HL-60/S4 treated with retinoic acid at 250 ng/mL for 4 days and 3 days (cell line): ENCODE results near the gene CPN2.

Experiments used
- in situ Hi-C: fragments of 300-500 bp; cut with MboI; formaldehyde crosslinking; loops from 2 replicates; pipeline ENCODE4 v1.7.0; 2022; ENCODE audit warnings: low sequenced_read_pairs

Gene CPN2

DNA sequence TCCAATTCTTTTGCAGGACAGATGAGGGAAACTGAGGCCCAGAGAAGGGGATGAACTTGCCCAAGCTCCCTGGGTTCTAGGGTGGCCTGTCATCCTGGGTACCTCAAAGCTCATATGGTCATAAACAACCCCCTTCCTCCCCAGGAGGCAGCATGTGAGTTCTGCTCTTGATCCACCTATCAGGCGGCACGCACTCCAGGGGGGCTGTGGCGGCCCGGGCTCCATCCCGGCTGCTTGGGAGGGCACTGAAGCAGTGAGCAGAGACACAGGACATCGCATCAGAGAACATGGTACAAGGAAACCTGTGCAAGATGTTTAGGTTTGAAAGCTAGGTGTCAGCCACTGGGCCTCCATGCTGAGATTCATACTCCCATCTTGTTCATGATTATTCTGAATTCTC, 34.2 kb downstream of the CPN2 start:
- in situ Hi-C loops: loop anchor here (10.0 kb wide), 1 partner anchor 662 kb away; no protein-coding TSS in a partner anchor

DNA sequence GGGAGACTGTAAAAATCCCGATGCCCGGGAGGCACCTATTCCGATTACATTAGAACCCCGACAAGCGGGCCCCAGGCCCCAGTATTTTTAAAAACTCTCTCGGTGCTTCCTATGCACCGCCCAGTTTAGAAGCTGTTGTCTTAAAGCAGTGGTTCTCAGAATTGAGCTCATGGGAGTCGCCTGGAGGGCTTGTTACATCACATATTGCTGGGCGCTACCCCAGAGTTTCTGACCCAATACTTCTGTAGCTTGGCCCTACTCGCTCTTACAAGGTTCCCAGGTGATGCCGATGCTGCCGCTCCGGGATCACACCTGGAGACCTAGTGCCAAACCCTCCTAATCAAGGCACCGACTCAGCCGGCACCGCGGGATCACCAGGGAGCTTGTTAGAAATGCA, 35.2 kb downstream of the CPN2 start:
- in situ Hi-C loops: loop anchor here (10.0 kb wide), 1 partner anchor 661 kb away; no protein-coding TSS in a partner anchor

DNA sequence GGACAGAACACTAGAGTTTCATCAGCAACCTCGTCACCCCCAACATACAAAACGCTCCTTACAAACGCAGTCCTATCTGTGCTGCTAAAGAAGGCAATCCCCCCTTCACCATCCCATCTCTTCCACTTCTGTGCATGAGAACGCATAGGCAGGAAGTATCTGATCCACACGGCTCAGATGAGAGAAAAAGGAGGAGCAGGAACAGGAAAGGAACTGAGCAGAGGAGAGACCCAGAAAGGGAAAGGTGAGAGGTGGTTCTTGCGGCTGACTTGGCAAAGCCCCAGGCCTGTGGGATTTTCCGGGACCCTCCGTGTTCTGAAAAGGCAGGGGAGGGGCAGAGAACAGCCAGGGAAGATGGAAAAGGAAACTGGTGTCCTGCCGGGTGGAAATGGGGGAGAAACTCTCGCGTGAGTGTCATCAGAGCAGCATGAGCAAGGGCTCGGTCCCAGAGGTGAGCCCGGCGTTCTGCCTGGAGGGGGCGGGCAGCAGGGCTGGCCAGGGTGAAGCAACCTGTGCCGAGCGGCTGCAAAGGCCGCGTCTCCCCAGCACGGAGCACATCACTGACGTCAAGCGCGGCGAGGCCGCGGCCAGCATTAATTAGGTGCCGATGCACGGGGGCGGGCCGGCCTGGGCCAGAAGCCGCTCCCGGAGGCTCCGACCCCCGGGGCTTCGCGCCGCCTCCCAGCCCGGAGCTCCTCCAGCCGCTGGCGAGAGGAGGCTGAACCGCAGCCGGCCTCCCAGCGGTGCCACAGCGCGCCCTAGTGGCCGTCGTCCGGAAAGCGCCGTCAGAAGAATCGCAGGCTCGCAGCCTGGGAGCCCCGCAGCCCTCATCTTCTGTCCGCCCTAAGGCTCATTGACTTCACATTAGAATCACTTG, 35.8 kb downstream of the CPN2 start:
- in situ Hi-C loops: loop anchor here (10.0 kb wide), 1 partner anchor 661 kb away; no protein-coding TSS in a partner anchor

DNA sequence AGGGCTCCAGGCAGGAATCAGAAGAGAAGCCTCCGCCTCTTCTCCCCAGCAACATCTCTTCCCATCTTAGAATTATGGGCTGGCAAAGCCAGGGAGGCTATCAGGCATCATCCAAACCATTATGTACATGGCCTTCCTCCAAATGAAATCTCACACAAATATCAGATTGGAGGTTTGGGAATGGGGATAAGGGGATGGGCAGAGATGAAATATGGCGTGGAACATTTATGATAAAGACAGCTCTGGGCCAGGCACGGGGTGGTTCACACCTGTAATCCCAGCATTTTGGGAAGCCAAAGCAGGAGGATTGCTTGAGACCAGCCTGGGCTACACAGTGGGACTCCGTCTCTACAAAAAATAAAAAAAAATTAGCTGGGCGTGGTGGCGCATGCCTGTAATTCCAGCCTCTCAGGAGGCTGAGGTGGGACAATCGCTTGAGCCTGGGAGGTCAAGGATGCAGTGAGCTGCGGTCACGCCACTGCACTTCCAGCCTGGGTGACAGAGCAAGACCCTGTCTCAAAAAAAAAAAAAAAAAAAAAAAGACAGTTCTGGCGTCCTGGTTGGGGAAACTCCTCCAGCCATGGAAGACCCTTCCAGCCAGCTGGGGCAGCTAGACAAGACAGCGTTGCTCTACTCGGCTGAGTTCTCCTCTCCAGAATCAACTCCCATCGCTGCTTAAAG, 36.6 kb downstream of the CPN2 start:
- in situ Hi-C loops: loop anchor here (10.0 kb wide), 1 partner anchor 660 kb away; no protein-coding TSS in a partner anchor

DNA sequence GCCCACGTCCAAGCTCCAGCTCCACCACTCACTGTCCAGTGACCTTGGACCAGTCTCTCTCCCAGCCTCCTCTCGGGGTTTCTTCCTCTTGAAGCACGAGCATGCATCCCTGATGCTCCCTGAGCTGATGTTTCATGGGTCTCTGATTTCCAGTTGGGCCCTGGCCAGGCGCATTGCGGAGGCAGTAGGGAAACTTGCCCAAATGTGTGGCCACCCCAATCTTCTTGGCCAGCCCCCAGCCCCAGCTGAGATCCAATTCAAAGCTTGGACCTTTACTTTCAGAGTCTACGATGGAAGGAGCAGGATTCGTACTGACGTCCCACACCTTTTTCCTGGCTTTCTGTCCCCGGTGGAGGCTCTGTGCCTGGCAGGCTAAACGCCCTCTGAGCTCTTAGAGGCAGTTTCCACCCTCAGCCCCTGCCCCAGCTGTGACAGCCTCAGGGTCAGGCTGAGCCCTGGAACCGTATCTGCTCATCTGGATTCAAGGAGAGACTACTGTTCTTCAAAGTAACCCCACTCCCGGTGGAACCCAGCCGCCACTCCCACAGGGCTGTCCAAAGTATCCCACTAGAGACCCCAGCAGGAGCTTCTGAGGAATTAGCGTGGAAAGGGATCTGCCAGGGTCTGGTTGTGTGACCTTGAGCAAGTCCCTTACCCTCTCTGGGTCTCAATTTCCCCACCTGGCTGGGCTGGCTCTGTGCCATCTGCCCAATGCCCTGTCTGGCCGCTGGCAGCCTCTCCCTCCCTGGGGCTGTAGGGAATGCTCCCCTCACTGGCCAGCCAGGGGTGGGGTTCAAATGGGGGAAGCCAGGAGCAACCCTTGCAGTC, 37.4 kb downstream of the CPN2 start:
- in situ Hi-C loops: loop anchor here (10.0 kb wide), 1 partner anchor 659 kb away; no protein-coding TSS in a partner anchor

DNA sequence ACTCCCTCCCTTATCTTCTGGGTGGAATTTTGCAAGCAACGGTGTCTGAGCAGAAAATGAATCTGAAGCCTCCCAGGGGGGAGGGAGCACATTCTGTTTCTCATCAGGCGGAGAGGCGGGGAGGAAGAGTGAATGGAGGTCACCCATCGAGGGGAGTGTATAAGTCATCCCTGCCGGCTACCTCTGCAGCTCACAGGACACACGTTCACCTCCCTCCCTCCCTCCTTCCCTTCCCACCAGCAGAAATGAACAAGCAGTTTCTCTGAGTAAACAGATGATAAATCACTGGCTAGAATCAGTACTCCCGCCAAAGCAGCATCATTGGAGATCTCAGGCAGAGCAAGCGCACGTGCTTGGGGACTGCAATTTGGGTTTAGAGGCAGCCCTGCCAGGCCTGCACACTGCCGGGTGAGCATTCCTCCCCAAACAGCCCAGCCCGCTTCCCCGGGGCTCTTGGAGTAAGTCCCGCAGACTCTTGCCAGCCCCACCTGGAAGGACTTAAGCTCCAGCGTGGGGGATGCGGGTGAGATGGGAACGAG, 38.3 kb downstream of the CPN2 start:
- in situ Hi-C loops: loop anchor here (10.0 kb wide), 1 partner anchor 658 kb away; no protein-coding TSS in a partner anchor

DNA sequence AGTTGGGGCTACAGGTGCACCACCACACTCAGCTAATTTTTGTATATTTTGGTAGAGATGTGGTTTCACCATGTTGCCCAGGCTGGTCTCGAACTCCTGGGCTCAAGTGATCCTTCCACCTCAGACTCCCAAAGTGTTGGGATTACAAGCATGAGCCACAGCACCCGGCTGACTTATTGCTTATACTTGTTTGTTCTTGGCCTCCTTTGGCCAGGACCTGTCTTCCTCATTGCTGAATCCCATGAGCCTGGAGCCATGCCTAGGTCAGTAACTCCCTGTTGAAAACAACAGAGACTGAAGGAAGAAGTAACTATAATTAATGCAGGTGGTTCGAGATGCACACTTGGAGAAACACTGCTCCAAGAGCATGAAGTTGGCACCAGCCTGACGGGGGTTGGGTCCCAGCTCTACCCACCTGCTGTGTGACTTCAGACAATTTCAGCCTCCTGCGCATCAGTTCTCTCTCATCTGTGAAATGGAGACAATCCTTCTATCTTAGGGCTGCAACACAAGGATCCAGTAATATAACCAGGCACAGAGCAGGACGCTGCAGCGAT, 38.9 kb downstream of the CPN2 start:
- in situ Hi-C loops: loop anchor here (10.0 kb wide), 1 partner anchor 657 kb away; no protein-coding TSS in a partner anchor

DNA sequence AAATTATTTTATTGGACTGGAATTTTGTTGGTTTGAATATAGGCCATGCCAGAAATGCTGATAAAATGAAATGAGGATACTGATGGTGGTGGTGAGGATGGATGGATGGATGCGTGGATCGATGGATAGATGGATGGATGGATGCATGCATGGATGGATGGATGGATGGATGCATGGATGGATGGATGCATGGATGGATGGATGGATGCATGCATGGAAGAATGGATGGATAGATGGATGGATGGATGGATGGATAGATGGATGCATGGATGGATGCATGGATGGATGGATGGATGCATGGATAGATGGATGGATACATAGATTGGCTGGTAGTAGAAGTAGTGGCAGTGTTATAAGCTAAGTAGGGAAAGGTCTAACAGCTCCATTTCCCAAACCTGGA, 40.1 kb downstream of the CPN2 start:
- in situ Hi-C loops: loop anchor here (10.0 kb wide), 1 partner anchor 656 kb away; no protein-coding TSS in a partner anchor

DNA sequence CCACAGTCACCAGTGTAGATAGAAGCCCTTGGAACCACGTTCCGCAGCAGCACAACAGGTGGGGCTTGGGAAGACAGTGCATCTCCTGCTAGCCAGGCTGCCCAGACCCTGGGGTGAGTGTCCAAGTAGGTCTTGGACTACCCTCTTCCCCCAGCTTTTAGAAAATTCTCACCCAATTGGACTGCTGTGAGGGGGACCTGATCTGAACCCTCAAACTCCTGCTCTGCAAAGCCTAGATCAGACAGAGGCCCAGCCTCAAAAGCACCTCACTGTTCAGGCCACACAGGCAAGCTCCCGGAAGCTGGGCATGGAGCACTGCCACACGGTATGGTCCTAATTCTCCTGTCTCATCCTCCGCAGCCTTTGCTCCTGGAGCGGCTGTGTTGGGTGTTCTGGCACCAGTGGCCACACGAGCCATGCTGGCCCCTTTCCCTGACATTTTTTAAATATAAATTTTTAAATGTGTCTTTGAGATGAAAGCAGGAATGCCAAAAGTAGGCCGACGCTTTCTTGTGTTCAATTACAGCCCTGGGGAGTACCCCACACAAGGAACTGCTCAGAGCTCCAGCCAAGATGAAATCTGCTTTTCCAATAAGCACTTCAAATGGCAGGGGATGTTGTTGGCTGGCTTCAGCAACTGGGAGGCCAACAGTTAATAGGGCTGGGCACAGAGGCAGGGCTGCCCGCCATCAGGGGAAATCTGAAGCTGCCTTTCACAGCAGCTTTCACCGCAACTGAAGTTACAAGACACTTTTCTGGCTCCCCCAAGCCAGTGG, 40.9 kb downstream of the CPN2 start:
- in situ Hi-C loops: loop anchor here (10.0 kb wide), 1 partner anchor 655 kb away; no protein-coding TSS in a partner anchor

DNA sequence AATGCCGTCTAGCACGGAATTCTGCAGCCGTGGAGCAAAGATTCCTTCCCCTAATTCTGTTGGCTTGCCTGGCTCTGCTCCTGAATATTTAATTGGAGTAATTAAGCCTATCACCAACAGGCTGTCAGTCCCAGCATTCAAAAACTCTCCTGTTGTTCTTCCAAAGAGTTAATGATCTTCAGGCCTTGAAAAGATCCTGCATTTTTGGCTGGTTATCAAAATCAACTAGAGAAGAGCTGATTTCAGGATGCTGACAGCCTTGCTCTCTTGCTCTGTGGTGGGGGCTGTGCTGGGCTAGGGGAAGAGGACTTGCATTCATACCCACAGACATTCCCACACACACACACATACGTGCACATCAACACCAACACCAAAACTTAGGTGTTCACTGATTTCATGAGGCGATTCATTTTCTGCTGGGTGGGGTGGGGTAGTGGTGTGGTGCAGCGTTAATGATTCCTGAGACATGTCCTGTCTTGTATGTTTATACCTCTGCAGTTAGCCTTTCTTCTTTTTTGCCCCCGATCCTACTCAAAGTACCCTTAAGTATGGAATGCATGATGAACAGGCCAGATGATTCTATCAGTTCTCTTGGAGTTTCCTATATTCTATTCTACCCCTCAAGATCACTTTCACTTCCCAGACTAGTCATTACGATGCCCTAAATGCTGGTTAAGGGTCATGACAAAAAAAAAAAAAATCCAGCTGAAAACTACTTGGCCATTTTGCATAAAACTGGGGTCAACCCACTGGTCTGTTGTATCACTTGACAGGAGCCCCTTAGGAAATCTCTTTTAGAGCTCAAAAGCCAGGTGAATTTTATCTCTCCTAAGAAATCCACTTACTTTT, 42.3 kb downstream of the CPN2 start:
- in situ Hi-C loops: loop anchor here (5.0 kb wide), 1 partner anchor 527 kb away; no protein-coding TSS in a partner anchor

DNA sequence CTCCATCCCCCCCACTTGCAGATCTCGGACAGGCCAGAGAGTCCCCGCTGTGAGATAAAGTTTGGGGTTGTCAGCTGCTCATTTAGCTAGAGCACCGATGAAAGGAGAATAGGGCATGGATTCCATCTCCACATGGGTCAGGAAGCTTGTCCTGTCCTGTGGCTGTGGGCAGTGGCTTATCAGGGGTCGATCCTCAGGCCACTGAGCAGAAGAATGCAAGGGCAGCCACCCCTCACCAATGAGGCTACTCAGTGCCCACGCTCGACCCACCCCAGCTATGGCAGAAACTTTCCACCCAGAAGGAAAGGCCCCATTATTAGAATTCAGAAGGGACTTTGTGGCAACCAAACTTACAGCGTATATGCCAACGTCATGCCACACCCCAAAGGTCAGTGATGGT, 43.3 kb downstream of the CPN2 start:
- in situ Hi-C loops: loop anchor here (5.0 kb wide), 1 partner anchor 526 kb away; no protein-coding TSS in a partner anchor

DNA sequence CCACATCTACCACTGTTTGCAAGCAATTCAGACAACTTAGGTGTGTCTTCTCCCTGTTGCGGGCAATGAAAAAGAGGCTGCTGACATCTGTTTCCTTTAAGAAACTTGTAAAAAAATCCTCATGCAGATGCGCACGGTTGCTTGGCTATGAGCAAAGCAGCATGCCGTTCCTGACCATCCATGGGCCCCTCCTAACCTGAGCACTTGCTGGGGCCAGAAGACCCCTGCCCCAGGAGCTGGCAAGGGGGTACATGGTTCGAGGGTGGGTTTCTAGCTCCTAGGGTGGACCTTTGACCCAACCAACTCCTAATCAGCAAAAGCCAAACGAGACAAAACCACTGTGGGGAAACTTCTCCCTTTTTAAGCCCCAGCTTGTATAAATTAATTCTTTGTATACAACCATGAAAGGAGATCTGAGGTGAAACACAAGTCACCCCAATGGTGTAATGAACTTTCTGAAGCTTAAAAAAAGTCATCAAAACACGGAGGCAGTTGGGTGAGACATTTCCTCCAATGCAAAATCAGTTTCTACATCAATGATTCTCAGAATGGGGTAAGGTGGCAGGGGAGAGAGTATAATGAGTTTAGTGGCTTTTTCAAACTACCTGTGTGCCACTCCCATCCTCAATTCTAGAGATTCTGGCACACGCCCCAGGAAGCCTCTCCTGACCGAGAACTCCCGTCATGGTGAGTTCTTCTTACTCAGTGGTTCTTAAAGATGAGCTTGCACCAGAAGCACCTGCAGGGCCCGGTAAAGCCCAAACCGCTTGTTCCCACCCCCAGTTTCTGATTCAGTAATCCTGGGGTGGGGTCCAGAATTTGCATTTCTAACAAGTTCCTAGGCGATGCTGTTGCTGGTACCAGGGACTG, 44.1 kb downstream of the CPN2 start:
- in situ Hi-C loops: loop anchor here (5.0 kb wide), 1 partner anchor 525 kb away; no protein-coding TSS in a partner anchor

DNA sequence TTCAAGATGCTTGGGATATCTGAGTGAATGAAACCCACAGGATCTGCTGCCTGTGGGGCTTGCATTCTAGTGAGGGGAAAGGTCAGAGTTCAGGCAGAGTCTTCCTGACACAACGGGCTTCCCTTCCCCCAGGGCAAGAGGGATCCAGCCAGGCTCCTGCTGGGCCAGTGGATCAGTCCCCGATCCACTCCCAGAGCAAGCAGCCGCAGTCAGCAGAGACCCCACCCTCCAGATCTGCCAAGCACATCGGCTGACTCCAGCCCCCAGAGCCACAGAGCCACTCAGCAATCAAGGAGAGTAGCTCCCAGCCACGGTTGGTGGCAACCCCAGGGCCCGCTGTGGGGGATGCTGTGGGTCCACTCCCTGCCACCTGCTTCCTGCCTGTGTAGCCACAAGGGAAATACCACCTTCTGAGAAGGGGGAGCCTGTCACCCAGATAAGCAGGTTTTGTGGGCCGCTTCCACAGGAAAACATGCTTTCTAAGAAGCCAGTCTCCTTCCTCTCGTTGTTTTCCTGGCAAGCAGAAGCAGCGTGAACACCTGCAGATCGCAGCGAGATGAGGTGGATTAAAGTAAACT, 44.9 kb downstream of the CPN2 start:
- in situ Hi-C loops: loop anchor here (5.0 kb wide), 1 partner anchor 524 kb away; no protein-coding TSS in a partner anchor

DNA sequence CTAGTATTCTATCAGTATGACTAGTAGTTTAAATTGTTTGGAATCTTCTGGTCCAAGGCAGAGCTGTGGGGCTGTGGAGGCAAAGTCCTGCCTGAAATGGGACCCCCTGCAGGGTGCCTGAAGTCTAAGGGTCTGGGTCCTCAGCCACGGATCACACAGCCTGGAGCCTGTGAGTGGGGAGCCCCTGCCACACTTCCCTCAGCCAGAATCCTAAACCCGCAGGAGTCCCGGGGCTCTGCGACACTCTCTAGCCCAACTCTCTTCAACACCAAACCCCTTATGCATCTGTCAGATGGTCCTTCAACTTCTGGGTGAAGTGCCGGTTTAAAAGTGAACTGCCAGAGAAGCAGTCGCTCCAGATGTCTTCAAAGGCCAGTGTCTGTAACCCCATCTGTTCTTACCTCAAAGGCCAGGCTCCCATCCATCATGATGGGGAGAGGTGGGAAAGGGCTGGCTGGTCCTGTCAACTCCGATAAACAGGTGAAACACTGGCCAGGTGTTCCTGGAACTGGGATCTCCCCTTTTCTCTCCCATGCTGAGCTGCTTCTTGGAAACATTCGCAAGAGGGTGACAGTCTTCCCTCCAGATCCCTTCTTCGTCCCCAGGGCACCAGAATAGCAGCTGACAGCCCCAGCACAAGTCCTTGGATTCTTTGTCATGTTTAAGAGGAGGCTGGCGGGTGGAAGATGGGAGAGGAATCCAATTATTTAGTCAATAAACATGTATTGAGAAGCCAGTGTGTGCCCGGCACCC, 45.6 kb downstream of the CPN2 start:
- in situ Hi-C loops: loop anchor here (5.0 kb wide), 1 partner anchor 523 kb away; no protein-coding TSS in a partner anchor

DNA sequence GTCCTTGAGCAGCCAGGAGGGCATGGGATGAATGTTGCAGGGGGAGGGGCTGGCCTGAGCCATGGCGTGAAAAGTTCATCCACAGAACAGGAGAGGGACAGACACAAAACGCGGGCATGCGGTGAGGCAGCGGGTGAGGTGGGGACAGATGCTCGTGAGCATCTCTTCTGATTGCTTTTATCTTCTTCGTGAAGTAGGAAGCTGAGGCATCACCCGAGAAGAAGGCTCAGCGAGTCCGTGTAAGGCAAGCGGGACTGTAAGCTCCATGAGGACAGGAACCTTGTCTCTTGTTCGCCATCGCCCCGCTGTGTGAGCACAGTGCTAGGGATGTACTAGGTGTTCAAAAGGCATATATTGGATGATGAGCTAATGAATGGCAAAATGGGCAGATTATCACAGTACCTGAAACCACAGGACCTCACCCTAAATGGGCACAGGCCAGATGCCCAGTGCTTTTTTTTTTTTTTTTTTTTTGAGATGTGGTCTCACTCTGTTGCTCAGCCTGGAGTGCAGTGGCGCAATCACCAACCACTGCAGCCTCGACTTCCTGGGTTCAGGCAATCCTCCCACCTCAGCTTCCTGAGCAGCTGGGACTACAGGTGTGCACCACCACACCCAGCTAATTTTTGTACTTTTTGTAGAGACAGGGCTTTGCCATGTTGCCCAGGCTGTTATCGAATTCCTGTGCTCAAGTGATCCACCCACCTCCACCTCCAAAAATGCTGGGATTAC, 46.8 kb downstream of the CPN2 start:
- in situ Hi-C loops: no loop called here
